Hepatocyte (in vitro differentiated cells): ENCODE data around the gene BACH2.

Experiments
- EZH2 ChIP-seq: fragments of 200-600 bp; sonication (generic); IDR thresholded peaks from 2 replicates; pipeline ENCODE4 v1.6.1; 2016; ENCODE audit warnings: antibody characterized with exemption, mild to moderate bottlenecking, borderline replicate concordance
- EZH2phosphoT487 ChIP-seq: fragments of 200-600 bp; sonication (generic); IDR thresholded peaks from one replicate; pipeline ENCODE4 v1.6.1; 2018; ENCODE audit warnings: antibody characterized with exemption, mild to moderate bottlenecking, low read depth, moderate library complexity; ENCODE audit not compliant: unreplicated experiment, severe bottlenecking
- TF ChIP-seq, protein P1 (sequence below): fragments of 200-600 bp; sonication (generic); IDR thresholded peaks from 2 replicates; pipeline ENCODE4 v1.5.1; 2016; ENCODE audit warnings: antibody characterized with exemption, mild to moderate bottlenecking; ENCODE audit not compliant: poor library complexity

DNA sequence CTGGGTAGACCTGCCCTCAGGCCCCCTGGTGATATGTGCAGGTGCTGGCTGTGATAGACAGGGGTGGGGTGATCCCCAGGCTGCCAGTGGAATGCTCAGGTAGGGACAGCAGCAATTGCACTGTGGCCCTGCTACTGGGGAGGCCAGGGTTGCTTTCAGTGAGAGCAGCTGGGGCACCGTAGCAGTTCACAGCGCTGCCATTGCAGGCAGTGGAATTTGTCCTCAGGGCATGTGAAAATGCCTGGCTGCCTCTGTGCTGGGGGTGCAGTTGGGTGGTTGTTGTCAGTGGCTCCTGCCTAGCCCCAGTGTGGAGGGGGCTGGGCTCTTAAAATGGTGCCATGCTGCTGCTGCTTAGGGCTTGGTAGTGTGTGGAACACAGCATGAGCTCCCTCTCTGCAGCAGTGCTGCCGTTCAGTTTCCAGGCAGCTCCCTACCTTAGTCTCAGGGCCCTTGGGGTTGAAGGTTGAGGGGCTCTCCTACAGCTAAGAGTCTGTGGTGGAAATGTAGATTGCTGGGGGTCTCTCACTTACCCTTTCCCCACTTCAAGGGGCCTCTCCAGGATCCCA lies 378.8 kb downstream of the BACH2 start:
- TF ChIP-seq, protein P1, sequence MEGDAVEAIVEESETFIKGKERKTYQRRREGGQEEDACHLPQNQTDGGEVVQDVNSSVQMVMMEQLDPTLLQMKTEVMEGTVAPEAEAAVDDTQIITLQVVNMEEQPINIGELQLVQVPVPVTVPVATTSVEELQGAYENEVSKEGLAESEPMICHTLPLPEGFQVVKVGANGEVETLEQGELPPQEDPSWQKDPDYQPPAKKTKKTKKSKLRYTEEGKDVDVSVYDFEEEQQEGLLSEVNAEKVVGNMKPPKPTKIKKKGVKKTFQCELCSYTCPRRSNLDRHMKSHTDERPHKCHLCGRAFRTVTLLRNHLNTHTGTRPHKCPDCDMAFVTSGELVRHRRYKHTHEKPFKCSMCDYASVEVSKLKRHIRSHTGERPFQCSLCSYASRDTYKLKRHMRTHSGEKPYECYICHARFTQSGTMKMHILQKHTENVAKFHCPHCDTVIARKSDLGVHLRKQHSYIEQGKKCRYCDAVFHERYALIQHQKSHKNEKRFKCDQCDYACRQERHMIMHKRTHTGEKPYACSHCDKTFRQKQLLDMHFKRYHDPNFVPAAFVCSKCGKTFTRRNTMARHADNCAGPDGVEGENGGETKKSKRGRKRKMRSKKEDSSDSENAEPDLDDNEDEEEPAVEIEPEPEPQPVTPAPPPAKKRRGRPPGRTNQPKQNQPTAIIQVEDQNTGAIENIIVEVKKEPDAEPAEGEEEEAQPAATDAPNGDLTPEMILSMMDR = no peak
- TF ChIP-seq EZH2 = no peak
- no peak for TF ChIP-seq EZH2phosphoT487
